ENCODE measurements around the gene CALCOCO1.
"Not testable (repeated sequence)": the region's sequence is repeated elsewhere in the genome, so short reads cannot be mapped to it uniquely, and the experiment has no call there.

The CALCOCO1 gene

GRCh38 chr12:53733051-53733806, 6.0 kb upstream of the CALCOCO1 start:
- no peak for DNase-seq

DNA sequence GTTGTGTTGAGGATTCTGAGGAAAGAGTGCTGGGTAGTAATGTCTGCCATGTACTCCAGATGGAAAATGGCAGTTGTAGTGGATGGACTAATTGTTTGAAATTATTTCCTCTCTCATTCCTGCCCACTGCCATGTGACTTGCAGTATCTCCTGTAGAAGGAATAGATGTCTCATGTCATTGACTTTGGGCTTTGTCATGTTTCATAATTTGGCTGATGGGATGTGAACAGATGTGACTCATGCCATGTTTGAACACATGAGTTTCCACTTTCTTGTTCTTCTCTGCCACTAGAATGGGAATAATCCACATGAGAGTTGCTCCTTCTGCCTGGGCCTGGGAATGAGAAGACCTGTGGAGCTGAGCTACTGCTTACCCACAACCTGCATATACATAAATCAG, 2.4 kb upstream of the CALCOCO1 start:
- DNase-seq, result no peak

- no peak for DNase-seq
These were observed 954 bp upstream of the CALCOCO1 start for GRCh38 chr12:53728206-53728605.

GRCh38 chr12:53726946-53727309, 324 bp downstream of the CALCOCO1 start:
- no peak for DNase-seq

DNA sequence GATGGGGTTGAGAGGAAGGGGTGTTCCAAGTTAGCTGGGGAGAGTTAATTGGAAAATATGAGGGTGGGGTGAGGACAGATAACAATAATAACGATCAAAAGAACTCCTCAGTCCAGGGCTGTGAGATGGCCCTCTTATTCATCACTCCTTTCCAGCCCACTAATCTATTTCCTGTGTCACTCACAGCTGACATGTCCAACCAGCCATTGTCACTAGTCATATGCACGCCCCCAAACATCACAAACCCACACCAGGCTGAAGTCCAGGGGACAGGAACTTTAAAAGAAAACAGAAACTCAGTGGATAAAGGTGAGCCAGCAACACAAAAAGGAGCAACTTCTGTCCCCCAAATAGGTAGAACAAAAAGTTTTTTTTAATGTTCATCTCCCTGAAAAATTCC, 911 bp downstream of the CALCOCO1 start:
- no peak for DNase-seq

GRCh38 chr12:53725824-53726223, 1.4 kb downstream of the CALCOCO1 start:
- no peak for DNase-seq

GRCh38 chr12:53722450-53723041, 4.7 kb downstream of the CALCOCO1 start:
- no peak for DNase-seq

GRCh38 chr12:53720946-53721345, 6.3 kb downstream of the CALCOCO1 start:
- DNase-seq, result no peak

DNA sequence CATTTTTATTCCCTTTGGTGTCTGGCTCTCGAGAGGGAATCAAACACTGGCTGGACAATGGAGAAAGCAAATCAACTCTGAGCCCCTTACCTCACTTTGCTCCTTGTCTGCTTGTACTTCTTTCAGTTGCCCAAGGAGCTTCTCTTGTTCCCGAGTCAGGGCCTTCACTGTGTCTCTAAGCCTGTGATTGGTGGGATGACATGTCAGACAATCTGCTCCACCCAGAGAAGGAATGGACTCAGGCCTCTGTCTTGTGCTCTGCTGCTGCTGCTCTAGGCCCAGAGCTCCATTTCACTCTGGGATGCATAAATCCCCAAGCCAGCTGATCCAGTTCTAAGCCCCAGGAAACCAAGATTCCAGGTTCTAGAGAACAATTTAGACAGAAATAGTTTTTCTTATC, 7.6 kb downstream of the CALCOCO1 start:
- no peak for DNase-seq

DNA sequence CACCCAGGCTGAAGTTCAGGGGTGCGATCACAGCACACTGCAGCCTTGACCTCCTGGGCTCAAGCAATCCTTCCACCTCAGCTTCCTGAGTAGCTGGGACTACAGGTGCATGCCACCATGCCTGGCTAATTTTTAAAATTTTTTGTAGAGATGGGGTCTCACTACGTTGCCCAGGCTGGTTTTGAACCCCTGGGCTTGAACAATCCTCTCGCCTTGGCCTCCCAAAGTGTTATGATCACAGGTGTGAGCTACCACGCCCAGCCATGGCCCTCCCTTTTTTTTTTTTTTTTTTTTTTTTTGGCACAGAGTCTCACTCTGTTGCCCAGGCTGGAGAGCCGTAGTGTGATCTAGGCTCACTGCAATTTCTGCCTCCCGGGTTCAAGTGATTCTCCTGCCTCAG, 8.7 kb downstream of the CALCOCO1 start:
- DNase-seq, result not testable (repeated sequence)

DNA sequence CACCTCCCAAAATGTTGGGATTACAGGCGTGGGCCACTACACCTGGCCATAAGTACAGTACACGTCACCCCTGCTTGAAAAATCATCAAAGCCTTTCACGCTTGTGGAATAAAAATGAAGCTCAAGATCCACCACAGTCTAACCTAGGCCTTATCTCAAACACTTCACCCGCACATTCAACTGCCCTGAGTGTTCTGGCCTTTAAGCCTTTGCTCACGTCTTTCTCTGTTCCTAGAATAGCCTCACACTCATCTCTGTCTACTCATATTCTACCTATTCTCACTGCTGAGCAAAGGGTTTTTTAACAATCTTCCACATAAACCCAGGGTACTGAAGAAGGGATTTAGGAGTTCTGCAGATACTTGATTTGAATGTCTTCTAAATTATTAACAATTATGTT, 9.9 kb downstream of the CALCOCO1 start:
- no peak for DNase-seq

- DNase-seq, result no peak
These were observed 13.2 kb downstream of the CALCOCO1 start for GRCh38 chr12:53714004-53714403.

DNA sequence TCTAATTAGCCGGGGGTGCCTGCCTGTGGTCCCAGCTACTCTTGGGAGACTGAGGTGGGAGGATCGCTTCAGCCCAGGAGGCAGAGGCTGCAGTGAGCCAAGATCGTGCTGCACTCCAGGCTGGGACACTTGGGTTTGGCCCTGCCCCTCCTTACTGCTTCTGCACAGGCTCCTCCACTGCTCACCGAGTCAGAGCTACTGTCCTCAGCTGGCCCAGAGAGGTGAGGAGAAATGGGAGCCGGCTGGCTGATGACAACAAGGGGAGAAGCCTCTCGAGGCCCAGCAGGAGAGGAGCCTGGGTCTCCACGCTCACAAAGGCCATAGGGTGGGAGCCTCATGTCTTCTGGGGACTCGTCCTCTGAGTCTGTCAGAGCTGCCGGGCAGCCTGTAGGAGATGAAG, 13.7 kb downstream of the CALCOCO1 start:
- no peak for DNase-seq

DNA sequence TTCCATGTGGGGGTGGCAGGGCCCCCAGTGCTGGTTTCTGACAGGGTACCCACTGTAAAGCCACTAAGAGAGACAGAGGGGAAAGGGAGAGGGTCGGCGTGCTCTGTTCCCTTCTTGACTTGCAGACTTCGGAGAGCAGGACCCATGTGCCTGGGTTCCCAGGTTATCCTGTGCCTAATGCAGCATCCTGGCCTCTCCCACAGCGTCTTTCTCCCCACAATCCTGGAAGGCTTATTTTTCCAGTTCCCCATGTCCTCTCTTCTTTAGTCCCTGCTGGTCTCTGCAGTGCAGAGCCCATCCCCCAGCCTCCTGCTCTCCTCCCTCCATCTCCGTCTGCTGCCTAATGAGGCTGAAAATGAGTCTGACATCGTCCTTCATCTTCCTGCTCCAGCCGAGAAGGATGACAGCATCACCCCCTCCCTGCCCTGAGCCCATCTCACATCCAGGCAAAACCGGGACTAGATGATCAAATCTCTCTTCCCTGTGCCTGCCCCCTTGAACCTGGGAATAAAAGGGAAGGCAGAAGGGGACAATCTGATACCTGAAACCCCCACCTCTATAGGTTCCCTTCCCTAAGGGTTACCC, 15.1 kb downstream of the CALCOCO1 start:
- no peak for DNase-seq

GRCh38 chr12:53710091-53710490, 17.2 kb downstream of the CALCOCO1 start:
- DNase-seq, result no peak

DNA sequence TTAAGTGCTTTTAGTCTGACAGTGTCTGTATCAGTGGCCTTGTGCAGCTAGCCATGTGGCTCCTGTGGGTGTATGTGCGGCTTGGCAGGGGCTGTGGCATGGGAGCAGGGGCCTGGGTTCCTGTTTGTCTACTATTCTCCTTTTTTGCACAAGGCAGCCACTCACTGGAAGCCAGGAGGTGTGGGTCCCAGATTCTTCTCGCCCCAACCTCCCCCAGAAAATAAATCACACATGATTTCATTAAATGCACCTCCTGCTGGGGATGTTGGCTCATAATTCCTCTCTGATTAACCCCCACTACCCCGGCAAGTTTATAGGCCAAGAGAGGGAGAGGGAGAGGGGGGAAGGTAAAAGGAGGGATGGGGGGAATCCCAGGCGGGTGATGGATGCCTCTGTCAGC, 17.6 kb downstream of the CALCOCO1 start:
- no peak for DNase-seq

- DNase-seq, result no peak
These were observed 21.2 kb downstream of the CALCOCO1 start for GRCh38 chr12:53706080-53706479.

DNA sequence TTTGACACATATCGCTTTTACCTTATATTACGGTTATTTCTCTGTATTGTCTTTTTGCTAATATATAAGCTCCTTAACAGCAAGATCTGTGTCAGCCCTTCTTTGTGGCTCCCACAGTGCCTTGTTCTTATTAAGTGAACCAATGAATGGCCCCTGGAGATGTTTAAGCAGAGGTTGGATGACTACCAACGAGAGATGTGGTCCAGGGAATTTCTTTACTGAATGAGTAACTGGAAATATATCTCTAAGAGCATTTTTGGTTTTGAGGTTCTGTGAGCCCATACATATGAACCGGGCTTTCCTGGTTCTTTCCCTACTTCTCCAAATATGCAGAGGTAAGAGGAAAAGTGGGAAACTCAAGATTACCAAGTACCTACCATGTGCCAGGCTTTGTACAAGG, 23.5 kb downstream of the CALCOCO1 start:
- no peak for DNase-seq

DNA sequence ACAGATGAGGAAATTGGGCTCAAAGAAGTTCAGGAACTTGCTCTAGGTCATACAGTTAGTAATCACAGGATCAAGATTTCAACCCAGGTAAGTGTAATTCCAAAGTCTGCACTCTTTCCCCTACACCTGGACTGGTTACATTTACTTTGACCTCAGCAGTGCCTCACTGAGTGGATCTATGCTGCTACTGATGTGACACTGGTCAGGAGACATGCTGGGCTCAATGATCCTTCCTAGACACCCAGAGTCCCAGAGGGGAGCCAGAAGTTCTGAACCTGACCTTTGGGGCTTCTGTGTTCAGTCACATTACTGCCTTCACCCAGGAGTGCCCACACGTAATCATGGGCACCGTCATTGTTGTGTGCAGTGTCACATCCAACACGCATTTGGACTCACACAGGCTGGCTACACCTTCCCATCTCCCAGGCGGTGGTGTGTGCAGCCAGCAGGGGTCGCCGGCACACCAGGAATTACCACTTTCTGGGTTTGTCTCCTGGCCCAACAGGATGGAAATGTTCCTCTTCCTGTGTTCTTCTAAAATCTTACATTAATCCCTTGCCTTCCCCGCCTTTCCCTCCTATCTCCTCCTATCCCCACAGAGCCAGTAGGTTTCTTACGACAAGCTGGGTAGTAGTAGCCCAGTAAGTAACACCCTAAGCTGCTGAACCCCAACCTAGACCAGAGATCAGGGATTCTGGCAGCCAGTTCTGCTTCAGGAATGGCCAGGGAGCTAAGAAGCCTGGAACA, 25.6 kb downstream of the CALCOCO1 start:
- DNase-seq, result peak; percentile 89

- no peak for DNase-seq
These were observed 26.7 kb downstream of the CALCOCO1 start for GRCh38 chr12:53700567-53700966.

GRCh38 chr12:53699678-53700025, 27.6 kb downstream of the CALCOCO1 start:
- no peak for DNase-seq

- no peak for DNase-seq
These were observed 28.1 kb downstream of the CALCOCO1 start for GRCh38 chr12:53698948-53699677.

DNA sequence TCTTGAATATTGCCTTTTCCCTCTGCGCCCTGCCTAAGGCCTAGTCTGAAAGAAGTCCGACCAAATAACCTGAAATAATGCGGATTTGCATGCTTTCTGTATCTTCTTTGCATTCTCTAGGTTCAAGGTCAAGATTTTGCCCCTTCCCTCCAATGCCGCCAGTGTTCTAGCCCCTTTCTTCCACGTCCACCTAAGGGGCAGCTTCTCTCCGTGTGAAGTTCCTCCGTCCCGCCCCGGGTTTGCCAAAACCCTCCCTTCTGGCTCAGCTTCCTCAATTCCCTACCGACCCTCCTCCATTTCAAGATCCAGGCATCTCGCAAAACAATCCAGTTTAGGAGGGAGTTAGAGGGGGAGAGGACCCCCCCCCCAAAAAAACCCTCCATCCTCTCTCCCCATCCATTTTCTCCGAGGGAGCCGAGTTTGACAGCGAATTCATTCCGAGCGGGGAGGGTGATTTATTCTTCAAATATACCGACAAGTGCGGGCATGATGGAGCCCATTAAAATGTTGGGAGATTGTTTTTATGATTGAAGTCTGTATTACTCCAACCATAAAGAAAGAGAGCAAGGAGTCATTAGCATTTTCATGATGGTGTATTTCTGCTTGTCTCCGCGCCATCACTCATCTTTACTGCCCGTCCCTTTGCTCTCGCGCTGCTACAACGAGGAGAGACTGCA, 30.5 kb downstream of the CALCOCO1 start:
- DNase-seq, result no peak

Data from right hindlimb (tissue), 1 donor.